K562 (cell line): ENCODE measurements around the gene SETD3. TPM values are rescaled to one million over a fixed set of nuclear protein-coding genes. Genes with fewer than 3 reads are reported as not detected.

Source experiments
- BCOR ChIP-seq: fragments of 450-650 bp; IDR thresholded peaks from 2 replicates; pipeline ENCODE4 v1.6.1; 2016
- CBFB ChIP-seq: sonication (generic); formaldehyde crosslinking; IDR thresholded peaks from 2 replicates; pipeline ENCODE4 v1.4.0; 2020; ENCODE audit warnings: mild to moderate bottlenecking, missing genetic modification reagents
- ELF1 ChIP-seq: fragments of 200-800 bp; sonication (Bioruptor generic); IDR thresholded peaks from 2 replicates; pipeline ENCODE4 v1.6.1; 2016; ENCODE audit warnings: missing genetic modification characterization, missing compliant biosample characterization
- GABPA ChIP-seq: fragments of 200-800 bp; sonication (Bioruptor generic); conservative IDR thresholded peaks from 2 replicates; pipeline ENCODE4 v1.6.1; 2016; ENCODE audit warnings: low read depth, missing genetic modification characterization, missing compliant biosample characterization
- MAFK ChIP-seq: IDR thresholded peaks from 2 replicates; pipeline ENCODE4 v1.6.1; 2011; ENCODE audit warnings: low read length, improper control_type of control experiment
- MYBL2 ChIP-seq, 2 experiments: fragments of 450-650 bp in 1 of 2; sonication (generic) in 1 of 2; formaldehyde crosslinking in 1 of 2; IDR thresholded peaks; 2 replicates each; pipeline versions ENCODE4 v1.6.1 to v1.8.1; 2017 to 2022; ENCODE audit warnings: borderline replicate concordance in 1 of 2, inconsistent platforms in 1 of 2, low read depth in 1 of 2, mild to moderate bottlenecking in 1 of 2, missing genetic modification reagents in 1 of 2, moderate library complexity in 1 of 2
- PRMT5 ChIP-seq: sonication (generic); formaldehyde crosslinking; IDR thresholded peaks from 2 replicates; pipeline ENCODE4 v1.5.0; 2020; ENCODE audit warnings: missing genetic modification reagents
- RAD21 ChIP-seq, 2 experiments: fragments of 250-450 bp in 1 of 2; fragments of 450-650 bp in 1 of 2; sonication (Bioruptor Pico) in 1 of 2; formaldehyde crosslinking in 1 of 2; IDR thresholded peaks in 1 of 2; conservative IDR thresholded peaks in 1 of 2; 2 replicates each; pipeline versions ENCODE4 v1.4.0 to v1.8.0; 2020 to 2022; ENCODE audit warnings: mild to moderate bottlenecking in 2 of 2, moderate library complexity in 1 of 2
- TAF15 ChIP-seq: fragments of 200-400 bp; formaldehyde crosslinking; IDR thresholded peaks from 2 replicates; pipeline ENCODE4 v1.6.1; 2017; ENCODE audit warnings: mild to moderate bottlenecking, low read depth, low read length, moderate library complexity
- THAP12 ChIP-seq: fragments of 250-450 bp; sonication (Bioruptor Pico); IDR thresholded peaks from 2 replicates; pipeline ENCODE4 v1.9.0; 2021; ENCODE audit warnings: mild to moderate bottlenecking, inconsistent platforms
- ZHX1 ChIP-seq: fragments of 150-350 bp; conservative IDR thresholded peaks from 2 replicates; pipeline ENCODE4 v1.6.1; 2014; ENCODE audit warnings: low read length
- ZNF263 ChIP-seq: sonication (generic); formaldehyde crosslinking; IDR thresholded peaks from 2 replicates; pipeline ENCODE4 v1.8.0; 2022; ENCODE audit warnings: mild to moderate bottlenecking, missing genetic modification reagents, borderline replicate concordance
- ZNF3 ChIP-seq: fragments of 250-450 bp; sonication (Bioruptor Pico); IDR thresholded peaks from 2 replicates; pipeline ENCODE4 v1.5.0; 2021; ENCODE audit warnings: mild to moderate bottlenecking, moderate library complexity
- ZNF639 ChIP-seq, 2 experiments: fragments of 200-800 bp in 1 of 2; sonication (Bioruptor generic) in 1 of 2; sonication (generic) in 1 of 2; formaldehyde crosslinking in 1 of 2; IDR thresholded peaks in 1 of 2; conservative IDR thresholded peaks in 1 of 2; 2 replicates each; pipeline versions ENCODE4 v1.5.0 to v1.6.1; 2016 to 2020; ENCODE audit warnings: missing compliant biosample characterization in 1 of 2, missing genetic modification characterization in 1 of 2, missing genetic modification reagents in 1 of 2
- polyA plus RNA-seq, 8 experiments: library from polyadenylated mRNA; depleted of rRNA in 4 of 8; stranded (reverse) in 5 of 8; unstranded in 3 of 8; fragments of >200 nt; fragmentation: Nextera tagmentation in 2 of 8; fragmentation: Illumina TruSeq in 1 of 8; extraction: Ambion mirVana in 2 of 8; extraction: Trizol in 1 of 8; gene quantifications; 2 replicates each; pipeline versions ENCODE4 v1.2.1 to v1.2.3, GENCODE V29; 2011 to 2014; ENCODE audit warnings: inconsistent platforms in 1 of 8, missing spikeins in 1 of 8
- total RNA-seq, 7 experiments: library from RNA; depleted of rRNA in 6 of 7; stranded (reverse); fragments of >200 nt in 6 of 7; fragmentation: Illumina TruSeq in 2 of 7; extraction: Trizol in 2 of 7; gene quantifications; 2 replicates each; pipeline versions ENCODE4 v1.2.1 to v1.2.3, GENCODE V29; 2011 to 2021; ENCODE audit warnings: low replicate concordance in 1 of 7
- TF ChIP-seq, protein P1 (sequence below): sonication (generic); formaldehyde crosslinking; IDR thresholded peaks from 2 replicates; pipeline ENCODE4 v1.8.0; 2022; ENCODE audit warnings: missing genetic modification reagents, mild to moderate bottlenecking, moderate library complexity, borderline replicate concordance

The SETD3 gene
- total and polyA plus RNA-seq, 9 of the 15 experiments (the other 6 are each of a cell fraction or from before 2014, with no cell fraction given): 8.5 to 35.9 (median 26.5) TPM

- TF ChIP-seq MYBL2 (IDR thresholded peaks at IDR 0.05; ENCODE audit: low read depth) (no peak), MYBL2 (CRISPR knock-in tag; IDR thresholded peaks at IDR 0.05; ENCODE audit: borderline replicate concordance) (no peak), GABPA (tag) (peak; percentile 92), ZNF263 (no peak), PRMT5 (CRISPR knock-in tag) (no peak), BCOR (no peak), ZNF3 (CRISPR knock-in tag) (no peak), TAF15 (no peak), ELF1 (tag) (no peak), MAFK (no peak), CBFB (CRISPR knock-in tag) (no peak), ZHX1 (no peak), ZNF639 (CRISPR knock-in tag; conservative IDR thresholded peaks at IDR 0.05 in 1 of 2, IDR thresholded peaks at IDR 0.05 in 1 of 2) (peak in 1 of 2 experiments; percentile 95; a peak in 2 of 4 replicates), RAD21 (CRISPR knock-in tag; conservative IDR thresholded peaks at IDR 0.05 in 1 of 2, IDR thresholded peaks at IDR 0.05 in 1 of 2) (no peak), THAP12 (CRISPR knock-in tag) (peak; percentile 82)
- TF ChIP-seq, protein P1, sequence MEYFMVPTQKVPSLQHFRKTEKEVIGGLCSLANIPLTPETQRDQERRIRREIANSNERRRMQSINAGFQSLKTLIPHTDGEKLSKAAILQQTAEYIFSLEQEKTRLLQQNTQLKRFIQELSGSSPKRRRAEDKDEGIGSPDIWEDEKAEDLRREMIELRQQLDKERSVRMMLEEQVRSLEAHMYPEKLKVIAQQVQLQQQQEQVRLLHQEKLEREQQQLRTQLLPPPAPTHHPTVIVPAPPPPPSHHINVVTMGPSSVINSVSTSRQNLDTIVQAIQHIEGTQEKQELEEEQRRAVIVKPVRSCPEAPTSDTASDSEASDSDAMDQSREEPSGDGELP: peak; percentile 74
These were observed 472 bp upstream of the SETD3 start, which contains the start of gene CCNK (continued) for GRCh38 chr14:99480917-99481744.
